GM19239 (cell line): ENCODE results near the gene TAS2R38.
"Not testable (repeated sequence)": the region's sequence is repeated elsewhere in the genome, so short reads cannot be mapped to it uniquely, and the experiment has no call there.

ENCODE experiments used
- DNase-seq: peaks from one replicate; pipeline ENCODE4 v3.0.0; 2011; ENCODE audit warnings: low spot score; ENCODE audit not compliant: insufficient read length
- FAIRE-seq: peaks from 2 replicates; lab custom pipeline; 2011; peaks lifted over from hg19 to GRCh38; lab: Jason Lieb, UNC

Gene TAS2R38

GRCh38 chr7:141973673-141974072 is at the start of gene TAS2R38:
Gene TAS2R38 (minus strand): TSS chr7:141973773. CDS start chr7:141973689, 84 bp downstream.
- FAIRE-seq (no peak), DNase-seq (no peak)

- DNase-seq (no peak), FAIRE-seq (no peak)
Measured at GRCh38 chr7:142018154-142018553, 44.6 kb upstream of the TAS2R38 start.

- no peak for FAIRE-seq
- DNase-seq = no peak
Measured at GRCh38 chr7:142017451-142017850, 43.9 kb upstream of the TAS2R38 start.

GRCh38 chr7:142012825-142013511 is 39.4 kb upstream of the TAS2R38 start:
- DNase-seq = no peak
- FAIRE-seq = no peak

GRCh38 chr7:142010952-142011548 is 37.5 kb upstream of the TAS2R38 start:
- DNase-seq = no peak
- no peak for FAIRE-seq

- DNase-seq (no peak), FAIRE-seq (no peak)
Measured at GRCh38 chr7:142009187-142009586, 35.6 kb upstream of the TAS2R38 start.

GRCh38 chr7:142006577-142006976 is 33.0 kb upstream of the TAS2R38 start:
- DNase-seq = no peak
- FAIRE-seq = no peak

- DNase-seq (no peak), FAIRE-seq (no peak)
Measured at GRCh38 chr7:142002179-142002578, 28.6 kb upstream of the TAS2R38 start.

- DNase-seq = no peak
- FAIRE-seq = no peak
Measured at GRCh38 chr7:142001163-142001874, 27.7 kb upstream of the TAS2R38 start.

GRCh38 chr7:142000244-142000643 is 26.7 kb upstream of the TAS2R38 start:
- DNase-seq = no peak
- no peak for FAIRE-seq

GRCh38 chr7:141999058-141999623 is 25.6 kb upstream of the TAS2R38 start:
- DNase-seq (no peak), FAIRE-seq (no peak)

- FAIRE-seq = no peak
Measured at GRCh38 chr7:141993354-141993753, 19.8 kb upstream of the TAS2R38 start.

GRCh38 chr7:141992688-141993087 is 19.1 kb upstream of the TAS2R38 start:
- no peak for FAIRE-seq
- DNase-seq = no peak

More at GRCh38 chr7:141993354-141993753, 19.8 kb upstream of the TAS2R38 start:
- DNase-seq = no peak

GRCh38 chr7:141992156-141992555 is 18.6 kb upstream of the TAS2R38 start:
- DNase-seq = no peak
- FAIRE-seq = no peak

GRCh38 chr7:141991140-141991539 is 17.6 kb upstream of the TAS2R38 start:
- FAIRE-seq (no peak), DNase-seq (no peak)

GRCh38 chr7:141990011-141990725 is 16.6 kb upstream of the TAS2R38 start:
- DNase-seq (no peak), FAIRE-seq (no peak)

- not testable (repeated sequence) for FAIRE-seq, DNase-seq
Measured at GRCh38 chr7:141987803-141988202, 14.2 kb upstream of the TAS2R38 start.

- no peak for FAIRE-seq
Measured at GRCh38 chr7:141986923-141987322, 13.3 kb upstream of the TAS2R38 start.

GRCh38 chr7:141985926-141986325 is 12.4 kb upstream of the TAS2R38 start:
- not testable (repeated sequence) for DNase-seq

More at GRCh38 chr7:141986923-141987322, 13.3 kb upstream of the TAS2R38 start:
- no peak for DNase-seq

GRCh38 chr7:141979568-141979967 is 6.0 kb upstream of the TAS2R38 start:
- DNase-seq = no peak
- no peak for FAIRE-seq

More at GRCh38 chr7:141985926-141986325, 12.4 kb upstream of the TAS2R38 start:
- not testable (repeated sequence) for FAIRE-seq
